A673 (cell line): Measurements from ENCODE around the gene CBLN3.

Experiments
- EZH2 ChIP-seq: fragments of 200-600 bp; sonication (generic); IDR thresholded peaks from 2 replicates; pipeline ENCODE4 v1.6.1; 2017; ENCODE audit warnings: borderline replicate concordance, low read depth, mild to moderate bottlenecking, mixed read lengths, antibody characterized with exemption, low read length; ENCODE audit not compliant: poor library complexity, severe bottlenecking
- TF ChIP-seq, protein P1 (sequence below): fragments of 300-800, 200-600 bp; sonication (generic); conservative IDR thresholded peaks from 2 replicates; pipeline ENCODE4 v1.5.1; 2017; ENCODE audit warnings: low read depth, mild to moderate bottlenecking, antibody characterized with exemption, low read length, moderate library complexity, mixed read lengths

DNA sequence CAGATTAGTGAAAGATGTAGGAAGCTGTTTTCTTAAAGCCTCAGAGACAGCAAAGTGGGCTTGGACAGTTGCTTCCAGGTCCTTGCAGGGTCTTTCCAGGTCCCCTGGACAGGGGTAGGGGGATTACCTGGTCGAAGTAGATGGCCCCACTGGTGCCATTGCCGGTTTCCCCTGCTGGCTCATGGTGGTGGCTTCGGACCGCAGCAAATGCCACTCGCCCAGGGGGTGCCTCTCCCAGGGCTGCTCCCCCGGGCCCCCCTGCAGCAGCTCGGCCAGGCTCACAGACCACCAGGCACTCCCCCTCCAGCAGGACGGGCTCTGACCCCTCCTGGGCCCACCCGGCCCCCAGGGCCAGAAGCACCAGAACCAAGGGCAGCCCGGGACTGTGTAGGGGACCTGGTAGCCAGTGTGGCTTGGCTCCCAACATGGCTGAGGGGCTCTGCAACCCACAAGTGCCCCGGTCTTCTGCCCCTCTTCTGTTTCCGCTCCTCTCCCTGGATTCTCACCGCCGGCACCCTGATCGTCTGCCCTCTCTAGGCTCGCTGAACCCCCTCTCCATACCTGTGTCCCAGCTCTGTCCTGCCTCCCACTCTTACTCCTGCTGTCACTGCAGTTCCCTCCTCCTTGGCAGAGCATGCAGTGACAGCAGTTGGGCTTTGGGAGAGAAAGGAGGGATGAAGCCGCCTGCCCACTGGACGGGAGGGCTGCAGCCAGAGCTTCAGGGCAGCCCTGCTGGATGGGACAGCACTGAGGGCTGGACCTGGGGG lies 657 bp downstream of the CBLN3 start:
- TF ChIP-seq, protein P1, sequence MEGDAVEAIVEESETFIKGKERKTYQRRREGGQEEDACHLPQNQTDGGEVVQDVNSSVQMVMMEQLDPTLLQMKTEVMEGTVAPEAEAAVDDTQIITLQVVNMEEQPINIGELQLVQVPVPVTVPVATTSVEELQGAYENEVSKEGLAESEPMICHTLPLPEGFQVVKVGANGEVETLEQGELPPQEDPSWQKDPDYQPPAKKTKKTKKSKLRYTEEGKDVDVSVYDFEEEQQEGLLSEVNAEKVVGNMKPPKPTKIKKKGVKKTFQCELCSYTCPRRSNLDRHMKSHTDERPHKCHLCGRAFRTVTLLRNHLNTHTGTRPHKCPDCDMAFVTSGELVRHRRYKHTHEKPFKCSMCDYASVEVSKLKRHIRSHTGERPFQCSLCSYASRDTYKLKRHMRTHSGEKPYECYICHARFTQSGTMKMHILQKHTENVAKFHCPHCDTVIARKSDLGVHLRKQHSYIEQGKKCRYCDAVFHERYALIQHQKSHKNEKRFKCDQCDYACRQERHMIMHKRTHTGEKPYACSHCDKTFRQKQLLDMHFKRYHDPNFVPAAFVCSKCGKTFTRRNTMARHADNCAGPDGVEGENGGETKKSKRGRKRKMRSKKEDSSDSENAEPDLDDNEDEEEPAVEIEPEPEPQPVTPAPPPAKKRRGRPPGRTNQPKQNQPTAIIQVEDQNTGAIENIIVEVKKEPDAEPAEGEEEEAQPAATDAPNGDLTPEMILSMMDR: no peak
- no peak for TF ChIP-seq EZH2
